Common myeloid progenitor, CD34-positive (primary cell): Measurements from ENCODE around the gene SH3TC1.

Experiments used
- CTCF ChIA-PET: fragments of 350-600 bp; sonication (Branson Sonifier 250); formaldehyde crosslinking; loops from one replicate; lab custom pipeline; 2021; ENCODE audit warnings: antibody characterized with exemption; lab: Charles Lee
- POLR2A ChIA-PET: fragments of 350-600 bp; sonication (Branson Sonifier 250); formaldehyde crosslinking; loops from one replicate; lab custom pipeline; 2021; ENCODE audit warnings: antibody characterized with exemption; lab: Charles Lee
- DNase-seq, 3 donors: peaks; one replicate each; pipeline versions ENCODE4 v3.0.0 to v3.0.0-alpha.2; 2013
- H3K27ac ChIP-seq, 2 experiments: 1 replicate in 1 of 2; 2 replicates in 1 of 2; pipeline ENCODE4 v1.7.0; 2013; ENCODE audit warnings: inconsistent platforms in 2 of 2, low read length in 2 of 2, mild to moderate bottlenecking in 2 of 2, low read depth in 1 of 2, moderate library complexity in 1 of 2; ENCODE audit not compliant: severe bottlenecking in 2 of 2, insufficient read depth in 1 of 2, poor library complexity in 1 of 2
- H3K27me3 ChIP-seq, 5 experiments: replicated peaks in 2 of 5; 1 replicate in 3 of 5; 2 replicates in 2 of 5; pipeline versions ENCODE4 v1.6.1 to v1.7.0; 2013; ENCODE audit warnings: low read length in 4 of 5, mild to moderate bottlenecking in 2 of 5, moderate library complexity in 2 of 5, inconsistent platforms in 1 of 5; ENCODE audit not compliant: insufficient read depth in 5 of 5, control insufficient read depth in 4 of 5
- H3K36me3 ChIP-seq, 4 experiments: 1 replicate in 2 of 4; 2 replicates in 2 of 4; pipeline versions ENCODE4 v1.6.1 to v1.7.0; 2013; ENCODE audit warnings: low read length in 3 of 4, control low read depth in 1 of 4, mild to moderate bottlenecking in 1 of 4; ENCODE audit not compliant: control insufficient read depth in 4 of 4, insufficient read depth in 4 of 4
- H3K4me1 ChIP-seq, 4 experiments: 1 replicate in 3 of 4; 2 replicates in 1 of 4; pipeline versions ENCODE4 v1.6.1 to v1.7.1; 2013; ENCODE audit warnings: low read length in 3 of 4, mild to moderate bottlenecking in 3 of 4, control low read depth in 1 of 4, inconsistent platforms in 1 of 4, moderate library complexity in 1 of 4; ENCODE audit not compliant: control insufficient read depth in 4 of 4, insufficient read depth in 4 of 4; ENCODE audit errors: control extremely low read depth in 1 of 4
- H3K4me3 ChIP-seq, 7 experiments: 1 replicate in 4 of 7; 2 replicates in 3 of 7; pipeline versions ENCODE4 v1.5.1 to v1.7.0; 2013; ENCODE audit warnings: mild to moderate bottlenecking in 7 of 7, low read length in 6 of 7, moderate library complexity in 6 of 7, inconsistent platforms in 2 of 7, low read depth in 2 of 7, control low read depth in 1 of 7; ENCODE audit not compliant: insufficient read depth in 4 of 7, control insufficient read depth in 1 of 7; ENCODE audit errors: extremely low read depth in 1 of 7
- H3K9me3 ChIP-seq, 5 experiments: 1 replicate in 4 of 5; 2 replicates in 1 of 5; pipeline versions ENCODE4 v1.6.1 to v1.7.1; 2013; ENCODE audit warnings: low read length in 4 of 5, mild to moderate bottlenecking in 2 of 5, inconsistent platforms in 1 of 5, low read depth in 1 of 5, moderate library complexity in 1 of 5; ENCODE audit not compliant: control insufficient read depth in 4 of 5, insufficient read depth in 2 of 5; ENCODE audit errors: control extremely low read depth in 1 of 5
- WGBS: methylation state at CpG from one replicate; pipeline ENCODE4 v1.1.5; 2013; ENCODE audit not compliant: insufficient coverage; 5-methylcytosine and 5-hydroxymethylcytosine counted together

SH3TC1 gene

DNA sequence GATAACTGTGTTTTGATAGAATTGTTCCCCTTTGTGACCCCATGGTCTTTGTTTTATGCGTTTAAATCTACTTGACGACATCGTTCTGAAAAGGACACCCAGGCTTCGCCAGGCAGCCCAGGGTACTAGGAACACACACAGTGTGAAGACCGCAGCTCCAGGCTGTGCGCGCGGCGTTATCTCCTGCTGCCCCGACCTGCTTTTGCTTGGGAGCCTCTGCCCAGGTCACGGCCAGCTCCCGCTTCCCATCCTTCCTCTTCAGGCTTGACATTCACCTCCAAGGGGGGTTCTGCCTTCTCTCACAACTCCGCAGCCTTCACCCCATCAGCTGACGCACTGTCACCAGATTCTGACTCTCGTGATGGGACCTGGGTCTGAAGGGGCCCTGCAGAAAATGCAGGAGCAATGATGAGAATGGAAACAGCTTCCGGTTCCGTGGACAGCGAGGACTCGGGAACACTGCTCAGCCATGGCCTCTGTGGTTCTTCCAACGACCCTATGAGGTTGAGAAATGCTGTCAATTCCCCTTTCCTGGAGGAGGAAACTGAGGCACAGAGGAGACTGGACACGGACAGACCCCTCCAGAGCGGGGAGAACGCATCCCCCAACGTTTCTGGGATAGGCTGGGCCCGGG lies 69.9 kb downstream of the SH3TC1 start:
- H3K27me3 ChIP-seq = peaks cover 0 to 11% (median 3%) of the 10 kb centered on the region in 5 experiments
- POLR2A ChIA-PET = no interaction called here
- CTCF ChIA-PET = interaction anchor here (1.5 to 2.1 kb wide), 2 partner anchors 26 to 37 kb away, joined by 3 to 6 read pairs; no protein-coding TSS in a partner anchor
- no peaks in the 10 kb centered on the region for H3K9me3 ChIP-seq
- no peak overlapping the region for H3K27ac ChIP-seq
- peak overlapping the region in 5 of 7 experiments; percentile 61 to 71 (median 68) for H3K4me3 ChIP-seq
- no peak for DNase-seq
- peaks cover 0 to 63% (median 51%) of the 10 kb centered on the region in 4 experiments for H3K4me1 ChIP-seq
- WGBS = 83% methylated on average over 25 of the region's 25 CpGs
- no peaks in the 10 kb centered on the region for H3K36me3 ChIP-seq

DNA sequence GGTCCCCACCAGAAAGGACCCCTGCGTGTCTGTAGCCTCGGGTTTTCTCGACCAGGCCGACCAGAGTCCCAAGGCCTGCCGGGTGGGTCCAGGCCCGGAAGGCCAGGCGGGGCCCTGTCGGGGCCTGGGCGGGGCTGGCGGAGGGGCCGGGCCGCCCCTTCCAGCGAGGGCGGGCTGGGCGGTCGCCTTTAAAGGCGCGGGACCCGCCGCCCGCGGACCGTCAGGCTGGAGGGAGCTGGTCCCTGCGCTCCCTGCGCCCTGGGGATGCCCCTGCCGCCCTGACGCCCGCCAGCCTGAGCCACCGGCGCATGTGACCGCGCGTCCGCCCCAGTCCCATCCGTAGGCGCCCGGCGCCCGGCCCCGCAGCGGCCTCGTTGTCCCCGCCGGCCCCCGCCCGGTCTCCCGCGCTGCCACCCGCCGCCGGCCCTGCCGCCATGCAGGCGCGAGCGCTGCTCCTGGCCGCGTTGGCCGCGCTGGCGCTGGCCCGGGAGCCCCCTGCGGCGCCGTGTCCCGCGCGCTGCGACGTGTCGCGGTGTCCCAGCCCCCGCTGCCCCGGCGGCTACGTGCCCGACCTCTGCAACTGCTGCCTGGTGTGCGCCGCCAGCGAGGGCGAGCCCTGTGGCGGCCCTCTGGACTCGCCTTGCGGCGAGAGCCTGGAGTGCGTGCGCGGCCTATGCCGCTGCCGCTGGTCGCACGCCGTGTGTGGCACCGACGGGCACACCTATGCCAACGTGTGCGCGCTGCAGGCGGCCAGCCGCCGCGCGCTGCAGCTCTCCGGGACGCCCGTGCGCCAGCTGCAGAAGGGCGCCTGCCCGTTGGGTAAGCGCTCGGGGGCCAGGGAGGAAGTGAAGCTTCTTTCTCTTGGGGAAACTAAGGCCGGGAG lies 70.7 kb downstream of the SH3TC1 start, which contains the start of gene HTRA3:
Gene HTRA3 (plus strand): TSS at position 220 of the 883 bp plus-strand sequence. CDS start 215 bp downstream, at position 435.
- peaks cover 0 to 71% (median 58%) of the 10 kb centered on the region in 4 experiments for H3K4me1 ChIP-seq
- CTCF ChIA-PET = interaction anchor here (0.8 to 2.1 kb wide), 3 partner anchors 27 to 110 kb away, joined by 3 to 6 read pairs (median 3); no protein-coding TSS in a partner anchor
- peak in 2 of 3 donors; percentile 40 to 51 for DNase-seq
- no peak within 1 kb of the TSS for H3K27ac ChIP-seq
- no peaks in the 10 kb centered on the region for H3K36me3 ChIP-seq
- no peaks in the 10 kb centered on the region for H3K9me3 ChIP-seq
- H3K27me3 ChIP-seq = peaks cover 0 to 11% (median 3%) of the 10 kb centered on the region in 5 experiments
- under 1% methylated on average over 91 of the region's 111 CpGs for WGBS
- POLR2A ChIA-PET = no interaction called here
- H3K4me3 ChIP-seq = peak within 1 kb of the TSS; percentile 7 to 71 (median 67)

DNA sequence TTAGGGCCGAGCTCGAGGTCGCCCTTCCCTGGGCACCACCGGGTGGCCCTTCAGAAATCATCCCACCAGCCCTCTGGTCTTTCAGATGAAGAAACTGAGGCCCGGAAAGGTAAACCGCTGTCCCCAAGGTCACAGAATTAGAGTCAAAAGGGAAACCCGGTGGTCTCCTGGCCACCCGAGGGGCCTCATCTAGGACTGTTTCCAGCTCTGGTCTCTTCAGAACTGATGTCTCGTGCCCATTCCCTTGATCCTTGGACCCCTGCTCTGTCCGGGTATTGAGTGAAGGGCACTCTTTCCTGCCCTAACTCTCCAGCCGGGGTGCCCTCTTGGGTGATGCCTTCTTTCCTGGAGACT lies 71.3 kb downstream of the SH3TC1 start:
- ChIA-PET CTCF (interaction anchor here (0.8 to 2.1 kb wide), 3 partner anchors 28 to 109 kb away, joined by 3 to 6 read pairs (median 3); no protein-coding TSS in a partner anchor), POLR2A (no interaction called here)
- Histone ChIP-seq H3K36me3 (no peaks in the 10 kb centered on the region), H3K4me3 (peak overlapping the region; percentile 7 to 71 (median 67)), H3K9me3 (no peaks in the 10 kb centered on the region), H3K27me3 (peaks cover 0 to 11% (median 3%) of the 10 kb centered on the region in 5 experiments), H3K4me1 (peaks cover 0 to 75% (median 64%) of the 10 kb centered on the region in 4 experiments), H3K27ac (no peak overlapping the region)
- DNase-seq = no peak
- WGBS = 41% methylated on average over 11 of the region's 11 CpGs

DNA sequence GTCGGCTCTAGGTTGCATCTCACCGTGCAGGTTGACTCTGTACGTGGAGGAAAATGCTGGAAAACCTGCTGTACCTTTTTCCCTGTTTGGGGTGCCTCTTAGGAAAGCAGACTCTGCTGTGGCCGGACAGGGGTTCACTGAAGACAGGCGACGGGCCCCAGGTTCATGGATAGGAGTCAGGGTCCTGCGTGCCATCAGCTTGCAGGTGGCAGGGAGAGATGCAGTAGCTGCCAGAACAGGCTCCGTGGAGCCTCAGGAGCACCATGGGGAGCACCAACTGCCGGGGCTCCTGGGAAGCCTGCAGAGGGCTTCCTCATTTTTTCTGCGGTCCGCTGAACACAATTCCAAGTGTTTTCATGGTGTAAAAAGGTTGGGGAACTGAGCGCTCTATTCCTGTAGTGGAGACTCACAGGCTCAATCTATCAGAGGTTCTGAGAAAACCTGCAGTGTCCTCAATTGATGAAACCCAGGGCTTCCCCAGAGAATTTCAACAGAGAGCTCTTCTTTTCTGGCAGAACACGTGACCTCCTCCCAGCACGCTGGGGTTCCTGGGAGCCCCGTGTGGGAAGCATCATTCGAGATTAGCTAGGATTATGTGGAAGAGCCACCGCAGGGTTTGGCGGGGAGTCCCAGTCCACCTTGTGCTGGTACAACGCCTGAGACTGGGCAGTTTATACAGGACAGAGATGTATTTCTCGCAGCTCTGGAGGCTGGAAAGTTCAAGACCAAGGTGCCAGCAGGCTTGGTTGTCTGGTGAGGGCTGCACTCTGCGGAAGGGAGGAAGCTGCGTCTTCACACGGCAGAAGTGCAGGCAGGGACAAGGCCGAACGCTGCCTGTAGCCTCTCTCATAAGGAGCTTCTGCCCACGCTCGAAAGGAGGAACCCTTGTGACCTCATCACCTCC lies 72.1 kb downstream of the SH3TC1 start:
- peaks cover 0 to 82% (median 71%) of the 10 kb centered on the region in 4 experiments for H3K4me1 ChIP-seq
- 94% methylated on average over 25 of the region's 27 CpGs for WGBS
- DNase-seq = no peak
- H3K27me3 ChIP-seq = peaks cover 0 to 11% (median 3%) of the 10 kb centered on the region in 5 experiments
- H3K4me3 ChIP-seq = peak overlapping the region in 1 of 7 experiments; percentile 68
- ChIA-PET CTCF (interaction anchor here (0.6 to 2.1 kb wide), 7 partner anchors 26 to 133 kb away, joined by 3 to 6 read pairs (median 3); no protein-coding TSS in a partner anchor), POLR2A (no interaction called here)
- peaks cover 0 to 4% (median 0%) of the 10 kb centered on the region in 4 experiments for H3K36me3 ChIP-seq
- no peaks in the 10 kb centered on the region for H3K9me3 ChIP-seq
- H3K27ac ChIP-seq = no peak overlapping the region

DNA sequence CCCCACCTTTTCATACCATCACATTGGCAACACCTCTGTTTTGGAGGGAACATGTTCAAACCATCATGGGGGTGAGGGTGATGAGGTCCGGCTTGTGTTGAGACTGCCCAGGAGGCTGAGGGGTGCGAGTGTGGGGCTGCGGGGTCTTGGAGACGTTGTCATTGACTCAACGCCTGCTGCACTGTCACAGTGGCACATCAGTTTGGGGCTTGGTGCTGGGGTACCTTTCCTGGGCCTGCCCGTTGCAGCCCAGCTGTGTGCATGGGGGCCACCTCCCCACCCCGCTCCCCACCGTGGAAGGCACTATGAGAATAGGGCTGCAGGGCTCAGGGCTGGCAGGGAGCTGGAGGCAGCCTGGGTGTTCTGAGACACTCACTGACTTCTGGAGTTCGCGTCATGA lies 72.7 kb downstream of the SH3TC1 start:
- DNase-seq = no peak
- ChIA-PET CTCF (interaction anchor here (0.6 to 1.0 kb wide), 4 partner anchors 27 to 70 kb away, joined by 3 to 4 read pairs (median 3); no protein-coding TSS in a partner anchor), POLR2A (no interaction called here)
- Histone ChIP-seq H3K27ac (no peak overlapping the region), H3K4me3 (no peak overlapping the region), H3K27me3 (peaks cover 0 to 11% (median 3%) of the 10 kb centered on the region in 5 experiments), H3K36me3 (peaks cover 0 to 4% (median 0%) of the 10 kb centered on the region in 4 experiments), H3K9me3 (no peaks in the 10 kb centered on the region), H3K4me1 (peaks cover 0 to 88% (median 78%) of the 10 kb centered on the region in 4 experiments)
- whole genome bisulfite sequencing = 97% methylated on average over 7 of the region's 10 CpGs
